ENCODE results near the gene AKT1.

AKT1 gene

GRCh38 chr14:104721505-104722431 lies 73.8 kb downstream of the AKT1 start:
- DNase-seq = no peak
